KMS-11 (cell line): ENCODE data around the gene MITF.

Experiments used
- H2AFZ ChIP-seq: fragments of 200-600 bp; sonication (generic); 2 replicates; pipeline ENCODE4 v1.6.1; 2016; ENCODE audit warnings: antibody characterized with exemption, mixed run types, low read depth
- H3K27ac ChIP-seq: fragments of 200-600 bp; sonication (generic); 2 replicates; pipeline ENCODE4 v1.6.1; 2016; ENCODE audit warnings: mild to moderate bottlenecking, mixed run types
- H3K27me3 ChIP-seq: fragments of 200-600 bp; sonication (generic); 2 replicates; pipeline ENCODE4 v1.6.1; 2017; ENCODE audit warnings: mild to moderate bottlenecking, low read depth, mixed run types, moderate library complexity; ENCODE audit not compliant: insufficient read depth
- H3K36me3 ChIP-seq: fragments of 200-600 bp; sonication (generic); 2 replicates; pipeline ENCODE4 v1.6.1; 2017; ENCODE audit warnings: mild to moderate bottlenecking, mixed run types; ENCODE audit not compliant: insufficient read depth
- H3K4me1 ChIP-seq: fragments of 200-600 bp; sonication (generic); 2 replicates; pipeline ENCODE4 v1.6.1; 2016; ENCODE audit warnings: mild to moderate bottlenecking, low read depth, mixed run types; ENCODE audit not compliant: poor library complexity, severe bottlenecking
- H3K4me2 ChIP-seq: fragments of 200-600 bp; sonication (generic); 2 replicates; pipeline ENCODE4 v1.7.0; 2016; ENCODE audit warnings: mild to moderate bottlenecking, mixed run types
- H3K4me3 ChIP-seq: fragments of 200-600 bp; sonication (generic); IDR thresholded peaks from 2 replicates; pipeline ENCODE4 v1.6.1; 2017; ENCODE audit warnings: low read depth, low read length, mixed read lengths; ENCODE audit not compliant: insufficient read depth
- H3K79me2 ChIP-seq: fragments of 200-600 bp; sonication (generic); 2 replicates; pipeline ENCODE4 v1.6.1; 2016; ENCODE audit warnings: low read depth, mixed run types; ENCODE audit not compliant: insufficient read depth
- H3K9ac ChIP-seq: fragments of 200-600 bp; sonication (generic); 2 replicates; pipeline ENCODE4 v1.6.1; 2016; ENCODE audit warnings: mild to moderate bottlenecking, mixed run types
- H4K20me1 ChIP-seq: fragments of 200-600 bp; sonication (generic); 2 replicates; pipeline ENCODE4 v1.6.1; 2016; ENCODE audit warnings: mild to moderate bottlenecking, mixed run types; ENCODE audit not compliant: insufficient read depth
- CTCF ChIP-seq: fragments of 200-600 bp; sonication (generic); conservative IDR thresholded peaks from 2 replicates; pipeline ENCODE4 v1.6.1; 2017; ENCODE audit warnings: low read depth, mild to moderate bottlenecking, antibody characterized with exemption, low read length, moderate library complexity, mixed read lengths

The MITF gene

GRCh38 chr3:69936266-69936665 lies 197.0 kb downstream of the MITF start:
- no peaks in the 10 kb centered on the region for H3K27me3 ChIP-seq

GRCh38 chr3:69938061-69938460 lies 198.8 kb downstream of the MITF start:
- Histone ChIP-seq H3K27me3 (no peaks in the 10 kb centered on the region), H3K79me2 (no peaks in the 10 kb centered on the region), H3K4me3 (no peak overlapping the region), H3K36me3 (no peaks in the 10 kb centered on the region), H3K27ac (no peak overlapping the region), H3K4me1 (no peaks in the 10 kb centered on the region), H2AFZ (no peak overlapping the region), H3K9ac (no peak overlapping the region), H3K4me2 (no peak overlapping the region), H4K20me1 (no peaks in the 10 kb centered on the region)
- TF ChIP-seq CTCF: no peak

More at GRCh38 chr3:69936266-69936665, 197.0 kb downstream of the MITF start:
- Histone ChIP-seq H3K4me3 (no peak overlapping the region), H3K79me2 (no peaks in the 10 kb centered on the region), H3K9ac (no peak overlapping the region), H4K20me1 (no peaks in the 10 kb centered on the region), H3K4me1 (peaks cover 15% of the 10 kb centered on the region), H3K4me2 (no peak overlapping the region), H3K36me3 (no peaks in the 10 kb centered on the region), H2AFZ (no peak overlapping the region), H3K27ac (no peak overlapping the region)
- no peak for TF ChIP-seq CTCF

GRCh38 chr3:69938931-69939330 lies 199.7 kb downstream of the MITF start:
- Histone ChIP-seq H3K27ac (no peak overlapping the region), H3K4me1 (no peaks in the 10 kb centered on the region), H3K79me2 (no peaks in the 10 kb centered on the region), H3K36me3 (no peaks in the 10 kb centered on the region), H3K4me2 (no peak overlapping the region), H2AFZ (no peak overlapping the region), H3K9ac (no peak overlapping the region), H3K27me3 (no peaks in the 10 kb centered on the region), H4K20me1 (no peaks in the 10 kb centered on the region), H3K4me3 (no peak overlapping the region)
- no peak for TF ChIP-seq CTCF

- Histone ChIP-seq H2AFZ (no peak overlapping the region), H3K27ac (no peak overlapping the region), H3K4me2 (no peak overlapping the region), H4K20me1 (no peaks in the 10 kb centered on the region), H3K27me3 (no peaks in the 10 kb centered on the region), H3K9ac (no peak overlapping the region), H3K4me1 (no peaks in the 10 kb centered on the region), H3K4me3 (no peak overlapping the region), H3K36me3 (no peaks in the 10 kb centered on the region), H3K79me2 (no peaks in the 10 kb centered on the region)
- no peak for TF ChIP-seq CTCF
These were observed 201.8 kb downstream of the MITF start for GRCh38 chr3:69941037-69941436.
